A549 (cell line): ENCODE results near the gene COL15A1. TPM values are rescaled to one million over a fixed set of nuclear protein-coding genes. Genes with fewer than 3 reads are reported as not detected.

Experiments
- FOSL2 ChIP-seq, 2 experiments: fragments of 450-650 bp in 1 of 2; fragments of >200 bp in 1 of 2; sonication (Bioruptor Twin) in 1 of 2; formaldehyde crosslinking; IDR thresholded peaks; 2 replicates each; pipeline versions ENCODE4 v1.5.0 to v1.6.1; 2016 to 2020; ENCODE audit warnings: mild to moderate bottlenecking in 1 of 2, moderate library complexity in 1 of 2
- FOXS1 ChIP-seq: fragments of 250-450 bp; sonication (Bioruptor Pico); IDR thresholded peaks from 2 replicates; pipeline ENCODE4 v1.5.0; 2020; ENCODE audit warnings: mild to moderate bottlenecking, moderate library complexity
- MAZ ChIP-seq: fragments of 150-350 bp; IDR thresholded peaks from 2 replicates; pipeline ENCODE4 v1.6.1; 2014; ENCODE audit warnings: antibody characterized with exemption, low read depth, low read length, borderline replicate concordance
- polyA plus RNA-seq, 4 experiments: library from polyadenylated mRNA; depleted of rRNA in 3 of 4; stranded (reverse); fragments of >200 nt; fragmentation: RNase III in 1 of 4; extraction: RNeasy Plus Mini Kit Qiagen cat#74134 plus additional on column Dnase treatment in 1 of 4; gene quantifications; 2 replicates in 3 of 4; 3 replicates in 1 of 4; pipeline ENCODE4 v1.2.3, GENCODE V29; 2011 to 2017
- TF ChIP-seq, protein P1 (sequence below): fragments of >200 bp; sonication (Bioruptor Twin); formaldehyde crosslinking; IDR thresholded peaks from 2 replicates; pipeline ENCODE4 v1.6.1; 2016

COL15A1 gene
- polyA plus RNA-seq, 2 of the 4 experiments (the other 2 are of a cell fraction), result 0.09 to 0.12 TPM

DNA sequence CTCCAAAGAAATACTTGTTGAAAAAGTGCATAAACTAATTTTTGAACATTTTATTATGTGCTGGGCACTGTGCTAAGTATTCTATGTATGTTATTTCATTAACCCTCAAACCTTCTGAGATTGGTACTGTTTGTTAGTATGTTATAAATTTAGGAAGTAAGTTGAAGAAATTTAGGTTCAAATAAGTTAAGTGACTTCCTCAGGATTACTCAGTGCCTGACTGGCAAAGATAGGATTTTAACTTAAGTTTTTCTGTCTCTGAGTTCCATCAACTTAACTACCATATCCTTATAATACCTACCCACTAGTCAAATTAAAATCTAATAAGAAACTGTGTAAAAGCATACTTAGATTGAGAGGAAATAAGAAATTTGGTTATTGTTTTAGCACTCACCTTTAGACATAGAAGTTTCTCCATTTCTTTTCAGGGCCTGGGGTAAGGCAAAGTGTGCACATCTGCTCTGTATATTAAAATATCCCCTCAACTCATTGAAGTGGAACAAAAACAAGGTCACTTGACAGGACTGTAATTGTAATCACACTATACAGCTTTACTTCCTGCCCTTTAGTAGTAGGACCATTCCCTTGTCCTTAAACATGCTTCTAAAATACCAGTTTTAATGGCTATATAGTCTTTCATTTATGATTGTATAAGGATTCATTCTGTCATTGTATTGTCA is 176.4 kb downstream of the COL15A1 start (continued):
- no peak for TF ChIP-seq FOXS1
- TF ChIP-seq MAZ, result no peak
- no peak for TF ChIP-seq FOSL2 (IDR thresholded peaks at IDR 0.05)
- TF ChIP-seq FOSL2 (CRISPR knock-in tag; IDR thresholded peaks at IDR 0.05), result no peak
- TF ChIP-seq, protein P1, sequence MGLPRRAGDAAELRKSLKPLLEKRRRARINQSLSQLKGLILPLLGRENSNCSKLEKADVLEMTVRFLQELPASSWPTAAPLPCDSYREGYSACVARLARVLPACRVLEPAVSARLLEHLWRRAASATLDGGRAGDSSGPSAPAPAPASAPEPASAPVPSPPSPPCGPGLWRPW, result no peak

Other genes with a start within 250 kb of the COL15A1 start
- 0.08 and 0.21 TPM in 2 replicates for gene GABBR2, start 235.0 kb upstream of the COL15A1 start, polyA plus RNA-seq (2011; rRNA removed)
- 0.34 to 0.57 TPM (median 0.47 TPM) in 3 replicates for gene GABBR2, start 235.0 kb upstream of the COL15A1 start, polyA plus RNA-seq (2017; fragmentation: RNase III; extraction: RNeasy Plus Mini Kit Qiagen cat#74134 plus additional on column Dnase treatment)
- 15.2 and 17.7 TPM in 2 replicates for gene ANKS6, start 147.4 kb upstream of the COL15A1 start, polyA plus RNA-seq (2011; rRNA removed)
- 14.4 to 16.3 TPM (median 14.7 TPM) in 3 replicates for gene ANKS6, start 147.4 kb upstream of the COL15A1 start, polyA plus RNA-seq (2017; fragmentation: RNase III; extraction: RNeasy Plus Mini Kit Qiagen cat#74134 plus additional on column Dnase treatment)
- 7.3 and 7.7 TPM in 2 replicates for gene GALNT12, start 136.2 kb upstream of the COL15A1 start, polyA plus RNA-seq (2011; rRNA removed)
- 2.6 to 3.2 TPM (median 3.0 TPM) in 3 replicates for gene GALNT12, start 136.2 kb upstream of the COL15A1 start, polyA plus RNA-seq (2017; fragmentation: RNase III; extraction: RNeasy Plus Mini Kit Qiagen cat#74134 plus additional on column Dnase treatment)
- 45.5 and 77.1 TPM in 2 replicates for gene TGFBR1, start 161.2 kb downstream of the COL15A1 start, polyA plus RNA-seq (2011; rRNA removed)
- gene TGFBR1, start 161.2 kb downstream of the COL15A1 start, polyA plus RNA-seq (2017; fragmentation: RNase III; extraction: RNeasy Plus Mini Kit Qiagen cat#74134 plus additional on column Dnase treatment), result 18.3 to 25.8 TPM (median 25.4 TPM) in 3 replicates